Inflammatory macrophage treated with lipopolysaccharide for 1 hour (primary cell): ENCODE data around the gene TMEM106A.
A peak's percentile ranks its signal among the peaks of the same experiment; 100 is the strongest.
"Not testable (repeated sequence)": the region's sequence is repeated elsewhere in the genome, so short reads cannot be mapped to it uniquely, and the experiment has no call there.

Source experiments
- DNase-seq, 2 donors: peaks; one replicate each; pipeline ENCODE4 v3.0.0-alpha.2; 2020 to 2022

TMEM106A gene, protein sequence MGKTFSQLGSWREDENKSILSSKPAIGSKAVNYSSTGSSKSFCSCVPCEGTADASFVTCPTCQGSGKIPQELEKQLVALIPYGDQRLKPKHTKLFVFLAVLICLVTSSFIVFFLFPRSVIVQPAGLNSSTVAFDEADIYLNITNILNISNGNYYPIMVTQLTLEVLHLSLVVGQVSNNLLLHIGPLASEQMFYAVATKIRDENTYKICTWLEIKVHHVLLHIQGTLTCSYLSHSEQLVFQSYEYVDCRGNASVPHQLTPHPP

DNA sequence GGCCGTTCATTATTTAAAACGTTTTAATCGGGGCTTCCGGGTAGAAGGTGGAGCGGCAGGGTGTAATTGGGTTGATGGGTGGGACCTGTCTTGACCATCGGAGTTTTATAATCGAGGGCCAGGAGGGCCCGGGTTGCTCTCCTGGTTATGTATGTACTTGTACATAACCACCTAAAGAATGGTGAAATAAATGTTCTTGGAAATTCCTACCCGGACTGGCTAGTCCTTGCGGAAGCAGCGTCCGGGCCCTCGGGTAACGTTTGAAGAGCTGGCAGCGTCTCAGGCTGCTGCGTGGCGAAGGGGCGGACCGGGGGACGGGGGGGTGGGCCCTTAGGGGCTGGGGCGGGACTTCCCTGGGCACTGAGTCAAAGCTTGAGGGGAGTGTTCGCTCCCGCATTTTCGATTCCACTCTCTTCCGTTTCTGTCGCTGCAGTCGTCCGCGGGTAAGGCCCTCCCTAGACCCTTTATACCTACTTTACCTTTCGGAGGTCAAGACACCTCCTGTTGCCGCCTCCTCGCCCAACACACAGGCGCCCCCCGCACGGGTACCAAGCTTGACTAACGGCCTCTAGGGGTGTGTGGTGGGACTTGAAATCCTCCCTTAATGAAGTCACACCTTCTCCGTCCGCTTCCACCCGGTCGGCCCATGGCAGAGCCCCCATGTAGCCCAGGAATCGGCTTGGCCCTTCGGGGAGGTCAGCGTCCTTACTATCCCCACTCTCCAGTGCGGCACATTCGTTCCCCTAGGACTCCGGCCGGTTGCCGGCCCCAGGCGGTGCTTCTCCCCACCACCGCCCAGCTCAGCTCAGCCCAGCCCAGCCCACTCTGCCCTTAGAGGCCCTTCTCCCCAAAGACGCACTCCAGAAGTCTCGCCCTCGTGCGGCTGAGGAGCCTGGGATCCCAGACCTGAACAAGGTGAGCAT lies at the start of gene TMEM106A:
Gene TMEM106A (plus strand): TSS at position 396 of the 923 bp plus-strand sequence. CDS start 1,167 bp downstream, outside the sequence.
- DNase-seq = peak; percentile 88 to 90

GRCh38 chr17:43165971-43166370 lies 45.7 kb upstream of the TMEM106A start:
- DNase-seq = not testable (repeated sequence)

GRCh38 chr17:43169561-43170139 lies 42.0 kb upstream of the TMEM106A start:
- DNase-seq = no peak

DNA sequence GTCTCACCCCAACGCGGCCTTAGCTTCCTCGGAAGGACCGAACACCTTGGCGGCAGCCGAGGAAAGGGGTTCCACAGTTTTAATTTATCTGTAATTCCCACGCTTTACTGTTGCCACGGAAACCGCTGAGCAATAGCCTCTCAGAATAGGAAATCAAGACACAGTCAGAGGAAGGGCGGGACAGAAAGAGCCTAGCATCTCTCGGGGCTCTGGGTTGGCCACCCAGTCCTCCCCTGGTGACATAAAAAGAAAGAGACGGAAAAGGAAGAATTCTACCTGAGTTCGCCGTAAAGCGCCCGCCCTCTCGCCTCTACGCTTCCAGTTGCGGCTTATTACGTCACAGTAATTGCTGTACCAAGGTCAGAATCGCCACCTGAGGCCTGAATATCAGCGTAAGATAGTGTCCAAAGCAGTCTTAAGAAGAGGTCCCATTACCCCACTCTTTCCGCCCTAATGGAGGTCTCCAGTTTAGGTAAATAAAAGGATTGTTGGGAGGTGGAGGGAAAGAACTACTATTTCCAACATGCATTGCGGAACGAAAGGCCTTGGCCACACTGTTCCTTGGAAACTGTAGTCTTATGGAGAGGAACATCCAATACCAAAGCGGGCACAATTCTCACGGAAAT lies 41.4 kb upstream of the TMEM106A start:
- DNase-seq = peak; percentile 90 to 94

DNA sequence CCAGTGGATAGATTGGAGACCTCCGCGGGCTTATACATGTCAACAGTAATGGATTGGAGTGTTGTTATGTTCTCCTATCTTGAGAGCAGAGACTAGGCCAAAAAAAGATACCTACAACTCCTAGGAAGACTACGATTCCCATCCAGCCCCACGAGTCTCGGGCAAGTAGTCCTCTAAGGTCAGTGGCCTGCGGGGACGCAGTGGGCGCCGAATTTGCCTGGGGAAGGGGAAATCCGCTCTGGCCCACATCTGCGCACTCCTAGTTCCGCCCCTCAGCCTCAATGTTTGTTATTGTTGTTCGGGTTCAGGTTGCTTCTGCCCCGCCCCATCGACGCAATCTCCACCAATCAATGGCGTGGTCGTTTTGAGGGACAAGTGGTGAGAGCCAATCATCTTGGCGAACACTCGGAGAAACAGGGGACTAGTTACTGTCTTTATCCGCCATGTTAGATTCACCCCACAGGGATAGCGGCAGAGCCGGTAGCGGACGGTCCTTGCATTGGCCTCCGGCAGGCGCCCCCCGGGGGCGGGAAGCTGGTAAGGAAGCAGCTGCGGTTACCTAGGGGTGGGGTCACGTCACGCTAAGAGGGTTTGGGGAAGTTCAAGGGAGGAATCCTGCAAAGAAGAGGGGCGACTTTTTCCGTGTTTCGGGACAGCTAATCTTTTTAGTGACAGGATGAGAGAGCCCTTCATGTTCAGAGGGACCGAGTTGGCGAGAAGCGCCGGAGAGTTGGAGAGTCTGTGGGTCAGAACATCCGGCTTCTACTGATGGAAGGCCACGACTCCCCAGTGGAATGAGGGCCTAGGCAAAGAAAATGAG lies 40.7 kb upstream of the TMEM106A start, which contains the start of gene NBR1:
Gene NBR1 (plus strand): TSS at position 449 of the 820 bp plus-strand sequence. CDS start 4,586 bp downstream, outside the sequence.
- peak; percentile 98 to 99 for DNase-seq

GRCh38 chr17:43171586-43172487 lies 39.8 kb upstream of the TMEM106A start:
- peak; percentile 93 to 96 for DNase-seq

DNA sequence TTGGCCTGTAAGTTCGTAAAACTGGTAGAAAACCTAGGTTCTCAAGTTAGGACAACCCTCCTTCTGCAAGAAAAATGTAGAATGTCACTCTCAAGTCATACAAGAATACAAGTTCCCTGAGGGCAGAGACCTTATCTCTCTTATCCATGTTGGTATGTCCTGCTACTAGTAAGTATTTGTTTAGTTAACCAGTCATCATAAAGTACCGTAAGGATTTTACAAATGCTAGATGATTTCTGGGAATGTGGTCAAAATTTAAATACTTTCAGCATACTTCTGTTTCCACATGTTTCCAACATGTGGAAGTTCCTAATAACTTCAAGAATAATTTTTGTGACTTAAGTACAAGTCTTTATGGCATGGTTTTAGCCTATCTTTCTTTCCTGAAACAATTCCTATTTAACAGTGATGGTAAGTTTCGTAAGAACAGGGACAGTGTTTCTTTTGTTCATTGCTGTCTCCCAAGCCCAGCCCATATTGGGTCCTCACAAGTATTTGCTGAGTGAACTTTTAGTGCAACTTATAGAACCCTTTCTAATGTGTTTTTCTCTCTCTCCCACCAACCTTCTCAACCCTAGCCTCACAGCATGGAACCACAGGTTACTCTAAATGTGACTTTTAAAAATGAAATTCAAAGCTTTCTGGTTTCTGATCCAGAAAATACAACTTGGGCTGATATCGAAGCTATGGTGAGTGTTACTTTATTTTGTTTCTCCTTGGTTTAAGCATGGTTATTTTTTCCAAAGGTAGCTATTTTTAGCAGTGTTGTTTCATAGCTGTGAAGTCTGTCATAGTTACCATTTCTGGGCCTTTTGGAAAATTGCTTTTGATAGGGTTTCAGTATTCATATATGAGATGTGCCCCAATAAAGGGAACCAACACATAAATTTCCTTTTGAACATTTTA lies 36.2 kb upstream of the TMEM106A start:
- DNase-seq = no peak

GRCh38 chr17:43176119-43176570 lies 35.5 kb upstream of the TMEM106A start:
- DNase-seq = no peak

GRCh38 chr17:43183921-43184320 lies 27.8 kb upstream of the TMEM106A start:
- no peak for DNase-seq

GRCh38 chr17:43186656-43187055 lies 25.0 kb upstream of the TMEM106A start:
- DNase-seq = not testable (repeated sequence)

DNA sequence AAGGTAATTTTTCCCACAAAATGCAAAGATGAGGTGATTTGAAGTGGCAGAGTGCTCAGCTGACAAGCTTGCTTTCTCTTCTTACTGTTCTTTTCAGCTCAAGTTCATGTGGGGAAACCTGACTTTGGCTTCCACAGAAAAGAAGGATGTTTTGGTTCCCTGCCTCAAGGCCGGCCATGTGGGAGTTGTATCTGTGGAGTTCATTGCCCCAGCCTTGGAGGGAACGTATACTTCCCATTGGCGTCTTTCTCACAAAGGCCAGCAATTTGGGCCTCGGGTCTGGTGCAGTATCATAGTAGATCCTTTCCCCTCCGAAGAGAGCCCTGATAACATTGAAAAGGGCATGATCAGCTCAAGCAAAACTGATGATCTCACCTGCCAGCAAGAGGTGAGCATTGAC lies 18.4 kb upstream of the TMEM106A start:
- no peak for DNase-seq

- DNase-seq = no peak
Measured at GRCh38 chr17:43199633-43200032, 12.0 kb upstream of the TMEM106A start.

DNA sequence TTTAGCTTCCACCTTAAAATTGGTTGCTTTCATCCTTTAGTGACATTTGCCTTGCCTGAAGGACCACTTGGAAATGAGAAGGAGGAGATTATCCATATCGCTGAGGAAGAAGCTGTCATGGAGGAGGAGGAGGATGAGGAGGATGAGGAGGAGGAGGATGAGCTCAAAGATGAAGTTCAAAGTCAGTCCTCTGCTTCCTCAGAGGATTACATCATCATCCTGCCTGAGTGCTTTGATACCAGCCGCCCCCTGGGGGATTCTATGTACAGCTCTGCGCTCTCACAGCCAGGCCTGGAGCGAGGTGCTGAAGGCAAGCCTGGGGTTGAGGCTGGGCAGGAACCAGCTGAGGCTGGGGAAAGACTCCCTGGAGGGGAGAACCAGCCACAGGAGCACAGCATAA lies 11.5 kb upstream of the TMEM106A start:
- no peak for DNase-seq

- not testable (repeated sequence) for DNase-seq
Measured at GRCh38 chr17:43203013-43203412, 8.7 kb upstream of the TMEM106A start.

GRCh38 chr17:43210576-43210975 lies 1.1 kb upstream of the TMEM106A start:
- no peak for DNase-seq

DNA sequence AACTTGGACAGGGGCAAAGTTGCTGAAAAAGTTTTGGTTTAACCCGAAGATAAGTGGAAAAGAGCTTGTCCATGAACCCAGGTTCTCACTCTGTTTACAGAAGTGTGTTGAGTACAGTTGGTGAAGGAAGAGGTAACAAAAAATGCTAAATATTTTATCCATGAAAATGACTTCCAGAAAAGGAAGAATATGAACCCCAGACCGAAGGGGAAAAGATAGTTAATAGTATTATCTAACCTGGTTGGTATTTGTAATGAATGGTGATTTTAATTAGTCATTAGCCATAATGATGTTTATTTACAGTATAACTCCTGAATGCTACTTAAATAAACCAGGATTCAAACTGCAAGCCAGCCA lies 574 bp upstream of the TMEM106A start:
- no peak for DNase-seq

- DNase-seq = peak; percentile 86 to 90
Measured at GRCh38 chr17:43212641-43213490, 1.2 kb downstream of the TMEM106A start.

GRCh38 chr17:43213545-43213944 lies 1.9 kb downstream of the TMEM106A start:
- DNase-seq = no peak

DNA sequence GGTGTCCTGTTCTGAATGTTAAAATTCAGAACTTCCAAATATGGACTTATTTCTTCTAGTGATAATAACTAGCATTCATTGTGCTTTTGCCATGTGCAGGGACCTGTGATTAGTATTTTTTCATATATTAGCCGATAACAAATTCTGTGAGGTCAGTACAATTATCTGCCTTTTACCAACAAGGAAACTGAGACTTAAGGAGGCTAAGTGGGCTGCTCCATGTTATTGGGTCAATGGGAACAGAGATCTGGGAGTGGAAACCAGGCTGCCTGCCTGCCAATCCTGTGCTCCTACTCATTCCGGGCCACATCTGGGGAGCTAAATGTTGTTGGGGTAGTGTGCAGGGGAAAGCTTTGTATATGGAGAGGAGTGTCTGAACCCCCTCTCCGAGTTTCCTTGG lies 3.7 kb downstream of the TMEM106A start:
- no peak for DNase-seq
